ENCODE results near the gene RAB3GAP1. TPM values are rescaled to one million over a fixed set of nuclear protein-coding genes. Genes with fewer than 3 reads are reported as not detected.

The RAB3GAP1 gene
- total RNA-seq, 1 experiment from 2014 or later: 38.6 TPM

- intact Hi-C loops (cut with micrococcal nuclease; ENCODE audit: unreplicated experiment): no loop called here
- TF ChIP-seq POLR2AphosphoS5 (IDR thresholded peaks at IDR 0.05; ENCODE audit: low read depth, low read length): no peak
- TF ChIP-seq SIN3A (IDR thresholded peaks at IDR 0.05; ENCODE audit: borderline replicate concordance, insufficient read depth, low read depth, low read length): no peak
- TF ChIP-seq CTCF (IDR thresholded peaks at IDR 0.05): no peak
- TF ChIP-seq, protein P1, sequence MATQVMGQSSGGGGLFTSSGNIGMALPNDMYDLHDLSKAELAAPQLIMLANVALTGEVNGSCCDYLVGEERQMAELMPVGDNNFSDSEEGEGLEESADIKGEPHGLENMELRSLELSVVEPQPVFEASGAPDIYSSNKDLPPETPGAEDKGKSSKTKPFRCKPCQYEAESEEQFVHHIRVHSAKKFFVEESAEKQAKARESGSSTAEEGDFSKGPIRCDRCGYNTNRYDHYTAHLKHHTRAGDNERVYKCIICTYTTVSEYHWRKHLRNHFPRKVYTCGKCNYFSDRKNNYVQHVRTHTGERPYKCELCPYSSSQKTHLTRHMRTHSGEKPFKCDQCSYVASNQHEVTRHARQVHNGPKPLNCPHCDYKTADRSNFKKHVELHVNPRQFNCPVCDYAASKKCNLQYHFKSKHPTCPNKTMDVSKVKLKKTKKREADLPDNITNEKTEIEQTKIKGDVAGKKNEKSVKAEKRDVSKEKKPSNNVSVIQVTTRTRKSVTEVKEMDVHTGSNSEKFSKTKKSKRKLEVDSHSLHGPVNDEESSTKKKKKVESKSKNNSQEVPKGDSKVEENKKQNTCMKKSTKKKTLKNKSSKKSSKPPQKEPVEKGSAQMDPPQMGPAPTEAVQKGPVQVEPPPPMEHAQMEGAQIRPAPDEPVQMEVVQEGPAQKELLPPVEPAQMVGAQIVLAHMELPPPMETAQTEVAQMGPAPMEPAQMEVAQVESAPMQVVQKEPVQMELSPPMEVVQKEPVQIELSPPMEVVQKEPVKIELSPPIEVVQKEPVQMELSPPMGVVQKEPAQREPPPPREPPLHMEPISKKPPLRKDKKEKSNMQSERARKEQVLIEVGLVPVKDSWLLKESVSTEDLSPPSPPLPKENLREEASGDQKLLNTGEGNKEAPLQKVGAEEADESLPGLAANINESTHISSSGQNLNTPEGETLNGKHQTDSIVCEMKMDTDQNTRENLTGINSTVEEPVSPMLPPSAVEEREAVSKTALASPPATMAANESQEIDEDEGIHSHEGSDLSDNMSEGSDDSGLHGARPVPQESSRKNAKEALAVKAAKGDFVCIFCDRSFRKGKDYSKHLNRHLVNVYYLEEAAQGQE (IDR thresholded peaks at IDR 0.05; ENCODE audit: insufficient read depth in 1 of 2, low read depth in 2 of 2, low read length in 1 of 2): no peak
- no peak for TF ChIP-seq TCF7L2 (IDR thresholded peaks at IDR 0.05; ENCODE audit: low read depth, low read length)
Measured at GRCh38 chr2:135048122-135048521, 4.0 kb upstream of the RAB3GAP1 start.

GRCh38 chr2:135050132-135050531, 2.0 kb upstream of the RAB3GAP1 start:
- ChIA-PET CTCF (no interaction called here), POLR2A (interaction anchor here (0.7 kb wide), 1 partner anchor 85 kb away, joined by 6 read pairs; no protein-coding TSS in a partner anchor)
- ATAC-seq (no peak), DNase-seq (ENCODE audit: low read depth, low spot score) (no peak)
- Histone ChIP-seq H3K4me1 (ENCODE audit: control insufficient read depth, insufficient read depth, low read length) (peaks cover 14% of the 10 kb centered on the region), H3K27me3 (ENCODE audit: control insufficient read depth, insufficient read depth, low read length) (peaks cover 5% of the 10 kb centered on the region; the same call in 1 of the 2 replicates), H3K4me3 (ENCODE audit: low read depth in 2 of 2, low read length in 2 of 2) (no peak overlapping the region), H3K9me3 (ENCODE audit: control insufficient read depth, insufficient read depth, low read depth, low read length) (no peaks in the 10 kb centered on the region), H3K36me3 (ENCODE audit: control insufficient read depth, insufficient read depth, low read length) (peaks cover 5% of the 10 kb centered on the region; the same call in 1 of the 2 replicates), H3K27ac (ENCODE audit: low read length) (no peak overlapping the region)
- intact Hi-C loops (cut with micrococcal nuclease; ENCODE audit: unreplicated experiment): no loop called here
- in situ Hi-C loops (cut with HindIII; ENCODE audit: low pct_unique_long_range_greater_than_20kb, low sequenced_read_pairs): no loop called here
- BruUV-seq (replicated peaks): no TSS peak
- TF ChIP-seq SIN3A (IDR thresholded peaks at IDR 0.05; ENCODE audit: borderline replicate concordance, insufficient read depth, low read depth, low read length): no peak
- TF ChIP-seq, protein P1 (IDR thresholded peaks at IDR 0.05; ENCODE audit: insufficient read depth in 1 of 2, low read depth in 2 of 2, low read length in 1 of 2): no peak

More at GRCh38 chr2:135048122-135048521, 4.0 kb upstream of the RAB3GAP1 start:
- Histone ChIP-seq H3K9me3 (ENCODE audit: control insufficient read depth, insufficient read depth, low read depth, low read length) (no peaks in the 10 kb centered on the region), H3K36me3 (ENCODE audit: control insufficient read depth, insufficient read depth, low read length) (peaks cover 3% of the 10 kb centered on the region; the same call in 1 of the 2 replicates), H3K27me3 (ENCODE audit: control insufficient read depth, insufficient read depth, low read length) (peaks cover 10% of the 10 kb centered on the region; the same call in 1 of the 2 replicates), H3K4me3 (ENCODE audit: low read depth in 2 of 2, low read length in 2 of 2) (no peak overlapping the region), H3K27ac (ENCODE audit: low read length) (no peak overlapping the region), H3K4me1 (ENCODE audit: control insufficient read depth, insufficient read depth, low read length) (peaks cover 3% of the 10 kb centered on the region)
- ATAC-seq: no peak
- no peak for DNase-seq (ENCODE audit: low read depth, low spot score)
- ChIA-PET POLR2A (no interaction called here), CTCF (interaction anchor here (0.8 kb wide), 1 partner anchor 47 kb away, joined by 3 read pairs; no protein-coding TSS in a partner anchor)
- no TSS peak for BruUV-seq (replicated peaks)
- in situ Hi-C loops (cut with HindIII; ENCODE audit: low pct_unique_long_range_greater_than_20kb, low sequenced_read_pairs): no loop called here
